ENCODE data around the gene ASTN1. TPM values are rescaled to one million over a fixed set of nuclear protein-coding genes. Genes with fewer than 3 reads are reported as not detected.

ASTN1 gene
- total RNA-seq, 4 donors from 2014 or later: 0.11 to 0.33 (median 0.19) TPM

GRCh38 chr1:176989023-176989422 lies 175.5 kb downstream of the ASTN1 start:
- Histone ChIP-seq H3K36me3 (no peaks in the 10 kb centered on the region), H3K27me3 (no peaks in the 10 kb centered on the region), H3K27ac (no peak overlapping the region), H3K9me3 (no peaks in the 10 kb centered on the region), H3K4me3 (replicated peaks in 1 of 3) (no peak overlapping the region), H3K4me1 (no peaks in the 10 kb centered on the region)
- intact Hi-C loops (cut with DNase I): no loop called here
- DNase-seq: no peak
- TF ChIP-seq, protein P1, sequence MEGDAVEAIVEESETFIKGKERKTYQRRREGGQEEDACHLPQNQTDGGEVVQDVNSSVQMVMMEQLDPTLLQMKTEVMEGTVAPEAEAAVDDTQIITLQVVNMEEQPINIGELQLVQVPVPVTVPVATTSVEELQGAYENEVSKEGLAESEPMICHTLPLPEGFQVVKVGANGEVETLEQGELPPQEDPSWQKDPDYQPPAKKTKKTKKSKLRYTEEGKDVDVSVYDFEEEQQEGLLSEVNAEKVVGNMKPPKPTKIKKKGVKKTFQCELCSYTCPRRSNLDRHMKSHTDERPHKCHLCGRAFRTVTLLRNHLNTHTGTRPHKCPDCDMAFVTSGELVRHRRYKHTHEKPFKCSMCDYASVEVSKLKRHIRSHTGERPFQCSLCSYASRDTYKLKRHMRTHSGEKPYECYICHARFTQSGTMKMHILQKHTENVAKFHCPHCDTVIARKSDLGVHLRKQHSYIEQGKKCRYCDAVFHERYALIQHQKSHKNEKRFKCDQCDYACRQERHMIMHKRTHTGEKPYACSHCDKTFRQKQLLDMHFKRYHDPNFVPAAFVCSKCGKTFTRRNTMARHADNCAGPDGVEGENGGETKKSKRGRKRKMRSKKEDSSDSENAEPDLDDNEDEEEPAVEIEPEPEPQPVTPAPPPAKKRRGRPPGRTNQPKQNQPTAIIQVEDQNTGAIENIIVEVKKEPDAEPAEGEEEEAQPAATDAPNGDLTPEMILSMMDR (IDR thresholded peaks at IDR 0.05): no peak
- no peak for TF ChIP-seq POLR2A (IDR thresholded peaks at IDR 0.05)
- WGBS, 2 donors: 75 to 77% methylated on average over 1 of the region's 1 CpG

DNA sequence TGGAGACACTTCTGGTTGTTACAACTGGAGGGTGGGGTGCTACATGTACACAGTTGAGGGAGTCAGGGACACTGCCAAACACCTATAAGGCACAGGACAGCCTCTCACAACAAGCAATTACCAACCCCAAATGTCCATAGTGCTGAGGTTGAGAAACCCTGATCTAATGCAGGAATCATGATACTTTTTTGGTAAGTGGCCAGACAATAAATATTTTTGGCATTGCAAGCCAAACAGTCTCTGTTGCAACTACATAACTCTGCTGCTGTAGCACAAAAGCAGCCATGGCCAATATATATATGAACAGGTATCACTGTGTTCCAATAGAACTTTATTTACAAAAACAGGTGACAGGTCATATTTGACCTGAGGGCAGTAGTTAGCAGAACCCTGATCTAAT lies 177.5 kb downstream of the ASTN1 start:
- DNase-seq: no peak
- Histone ChIP-seq H3K4me1 (no peaks in the 10 kb centered on the region), H3K36me3 (no peaks in the 10 kb centered on the region), H3K4me3 (replicated peaks in 1 of 3) (no peak overlapping the region), H3K9me3 (no peaks in the 10 kb centered on the region), H3K27ac (no peak overlapping the region), H3K27me3 (no peaks in the 10 kb centered on the region)
- TF ChIP-seq, protein P1 (IDR thresholded peaks at IDR 0.05): no peak
- no peak for TF ChIP-seq POLR2A (IDR thresholded peaks at IDR 0.05)
- intact Hi-C loops (cut with DNase I): no loop called here

GRCh38 chr1:176983731-176984130 lies 180.8 kb downstream of the ASTN1 start:
- no peak for TF ChIP-seq POLR2A (IDR thresholded peaks at IDR 0.05)
- TF ChIP-seq, protein P1 (IDR thresholded peaks at IDR 0.05): no peak
- WGBS, 2 donors: 86 to 94% methylated on average over 5 of the region's 5 CpGs
- no peak overlapping the region for H3K4me3 ChIP-seq (replicated peaks in 1 of 3)
- H3K27me3 ChIP-seq: no peaks in the 10 kb centered on the region
- H3K4me1 ChIP-seq: no peaks in the 10 kb centered on the region
- intact Hi-C loops (cut with DNase I): no loop called here
- no peaks in the 10 kb centered on the region for H3K9me3 ChIP-seq
- H3K36me3 ChIP-seq: no peaks in the 10 kb centered on the region
- DNase-seq: no peak
- H3K27ac ChIP-seq: no peak overlapping the region

DNA sequence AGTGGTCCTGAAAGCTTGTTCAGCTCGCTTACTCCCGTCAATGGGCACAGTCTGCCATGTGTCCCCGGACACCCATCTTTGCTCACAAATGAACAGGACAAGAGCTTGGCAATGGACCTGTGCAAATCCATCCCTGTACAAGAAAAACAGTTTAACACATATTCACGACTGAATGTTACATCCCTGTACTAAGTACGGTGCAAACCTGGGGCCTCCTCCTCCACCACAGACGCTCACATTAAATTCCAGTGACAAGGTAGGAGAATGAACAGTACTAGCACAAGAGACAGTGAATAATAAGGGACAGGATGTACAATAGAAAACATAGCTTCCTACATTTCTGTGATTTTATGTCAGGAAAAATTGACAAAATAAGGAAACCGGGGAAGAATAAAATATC lies 187.7 kb downstream of the ASTN1 start:
- Histone ChIP-seq H3K36me3 (no peaks in the 10 kb centered on the region), H3K4me1 (no peaks in the 10 kb centered on the region), H3K27ac (no peak overlapping the region), H3K27me3 (no peaks in the 10 kb centered on the region), H3K9me3 (no peaks in the 10 kb centered on the region), H3K4me3 (replicated peaks in 1 of 3) (no peak overlapping the region)
- WGBS, 2 donors: 86 to 91% methylated on average over 7 of the region's 7 CpGs
- no peak for TF ChIP-seq POLR2A (IDR thresholded peaks at IDR 0.05)
- TF ChIP-seq, protein P1 (IDR thresholded peaks at IDR 0.05): no peak
- DNase-seq: no peak
- intact Hi-C loops (cut with DNase I): no loop called here

GRCh38 chr1:176976225-176976624 lies 188.3 kb downstream of the ASTN1 start:
- intact Hi-C loops (cut with DNase I): no loop called here
- Histone ChIP-seq H3K4me1 (no peaks in the 10 kb centered on the region), H3K27ac (no peak overlapping the region), H3K4me3 (replicated peaks in 1 of 3) (no peak overlapping the region), H3K9me3 (no peaks in the 10 kb centered on the region), H3K27me3 (no peaks in the 10 kb centered on the region), H3K36me3 (no peaks in the 10 kb centered on the region)
- 40 to 56% methylated on average over 4 of the region's 4 CpGs for WGBS, 2 donors
- TF ChIP-seq, protein P1 (IDR thresholded peaks at IDR 0.05): no peak
- TF ChIP-seq POLR2A (IDR thresholded peaks at IDR 0.05): no peak
- no peak for DNase-seq
